GM19099 (cell line): Measurements from ENCODE around the gene SAP30BP.
A peak's percentile ranks its signal among the peaks of the same experiment; 100 is the strongest.

ENCODE experiments used
- POLR2A ChIP-seq: IDR thresholded peaks from 3 replicates; pipeline ENCODE4 v1.6.1; 2011; ENCODE audit warnings: low read depth; ENCODE audit not compliant: insufficient read length; ENCODE audit errors: extremely low read depth

The SAP30BP gene

DNA sequence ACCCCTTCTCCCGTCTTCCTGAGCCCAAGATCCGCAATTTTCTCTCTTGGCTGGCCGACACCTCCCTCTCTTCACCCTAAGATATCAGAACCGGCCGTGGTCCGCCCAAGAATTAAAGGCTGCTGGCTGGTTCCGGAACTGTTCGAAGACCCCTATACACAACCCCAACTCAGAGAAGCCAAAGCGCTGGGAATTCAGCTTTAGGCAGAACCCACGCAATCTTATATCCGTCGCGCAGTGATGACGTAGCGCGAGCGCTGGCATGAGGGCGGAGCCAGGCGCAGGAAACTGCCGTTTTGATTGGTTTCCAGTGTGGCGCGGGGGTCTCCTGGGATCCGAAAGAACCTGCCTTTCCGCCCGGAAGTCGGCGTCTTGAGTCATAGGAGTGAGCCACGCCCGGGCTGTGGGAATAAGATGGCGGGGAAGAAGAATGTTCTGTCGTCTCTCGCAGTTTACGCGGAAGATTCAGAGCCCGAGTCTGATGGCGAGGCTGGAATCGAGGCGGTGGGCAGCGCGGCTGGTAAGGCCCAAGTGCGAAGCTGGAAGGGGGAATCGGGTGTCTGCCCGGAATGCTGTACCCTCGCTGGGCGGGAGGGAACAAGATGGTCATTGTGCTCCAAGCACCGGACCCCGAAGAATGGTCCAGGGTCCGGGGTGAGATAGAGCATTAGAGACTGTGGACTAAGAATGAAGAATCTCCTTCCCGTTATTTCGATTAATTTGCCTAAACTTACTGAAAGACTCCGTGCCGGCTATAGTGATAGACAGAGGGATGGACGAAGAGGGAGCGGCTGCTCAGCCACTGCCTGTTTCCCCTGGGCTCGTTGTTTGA is at the start of gene SAP30BP, which contains the start of gene RECQL5:
Gene SAP30BP, plus strand, starts transcription at position 380 of the 832 bp plus-strand sequence. Its CDS starts 35 bp downstream, at position 415.
Gene RECQL5, minus strand, starts transcription at position 196 of the 832 bp plus-strand sequence. CDS start 597 bp downstream, outside the sequence.
- peak; percentile 64 for TF ChIP-seq POLR2A

DNA sequence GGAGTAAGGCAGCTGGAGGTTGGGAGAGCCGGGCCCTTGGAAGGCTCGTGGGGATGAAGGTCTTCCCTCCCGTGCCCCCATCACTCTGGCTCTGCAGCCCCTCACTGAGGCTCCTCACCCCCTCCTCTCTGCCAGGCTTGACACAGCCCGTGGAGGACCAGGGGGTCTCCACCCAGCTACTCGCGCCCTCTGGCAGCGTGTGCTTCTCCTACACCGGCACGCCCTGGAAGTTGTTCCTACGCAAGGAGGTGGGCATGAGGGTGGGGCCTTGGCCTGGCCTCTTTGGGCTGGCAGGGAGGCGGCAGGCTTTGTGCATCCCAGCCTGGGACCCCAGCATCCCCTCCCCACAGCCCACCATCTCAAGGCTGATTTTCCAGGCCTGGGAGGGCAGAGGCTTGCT is 49.5 kb upstream of the SAP30BP start:
- TF ChIP-seq POLR2A: no peak

DNA sequence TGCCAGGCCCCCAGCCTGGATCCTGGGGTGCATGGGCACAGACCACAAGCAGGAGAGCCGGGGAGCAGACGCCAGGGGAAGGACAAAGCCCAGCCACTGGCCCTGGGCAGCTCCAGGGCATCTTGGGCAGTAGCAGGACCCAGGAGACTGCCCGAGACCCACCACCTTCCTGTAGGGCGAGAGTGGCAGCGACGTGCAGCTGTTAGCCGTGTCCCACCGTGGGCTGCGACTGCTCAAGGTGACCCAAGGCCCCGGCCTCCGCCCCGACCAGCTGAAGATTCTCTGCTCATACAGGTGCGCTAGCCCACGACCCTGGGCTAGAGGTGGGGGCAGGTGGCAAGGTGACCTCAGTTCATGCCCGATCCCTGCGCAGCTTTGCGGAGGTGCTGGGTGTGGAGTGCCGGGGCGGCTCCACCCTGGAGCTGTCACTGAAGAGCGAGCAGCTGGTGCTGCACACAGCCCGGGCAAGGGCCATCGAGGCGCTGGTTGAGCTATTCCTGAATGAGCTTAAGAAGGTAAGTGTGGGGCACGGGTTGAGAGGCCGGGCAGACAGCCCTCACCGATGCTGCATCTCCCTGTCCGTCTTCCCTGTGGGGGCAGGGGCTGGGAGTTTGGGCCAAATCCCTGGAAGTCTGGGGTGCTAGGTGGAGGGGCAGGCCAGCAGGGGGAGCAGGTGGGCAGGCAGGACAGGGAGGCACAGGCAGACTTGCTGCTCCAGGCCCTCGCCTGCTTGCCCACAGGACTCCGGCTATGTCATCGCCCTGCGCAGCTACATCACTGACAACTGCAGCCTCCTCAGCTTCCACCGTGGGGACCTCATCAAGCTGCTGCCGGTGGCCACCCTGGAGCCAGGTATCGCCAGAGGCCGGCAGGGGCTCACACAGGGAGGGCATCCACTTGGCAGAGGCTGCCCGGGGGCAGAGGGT is 47.4 kb upstream of the SAP30BP start:
- TF ChIP-seq POLR2A: no peak

DNA sequence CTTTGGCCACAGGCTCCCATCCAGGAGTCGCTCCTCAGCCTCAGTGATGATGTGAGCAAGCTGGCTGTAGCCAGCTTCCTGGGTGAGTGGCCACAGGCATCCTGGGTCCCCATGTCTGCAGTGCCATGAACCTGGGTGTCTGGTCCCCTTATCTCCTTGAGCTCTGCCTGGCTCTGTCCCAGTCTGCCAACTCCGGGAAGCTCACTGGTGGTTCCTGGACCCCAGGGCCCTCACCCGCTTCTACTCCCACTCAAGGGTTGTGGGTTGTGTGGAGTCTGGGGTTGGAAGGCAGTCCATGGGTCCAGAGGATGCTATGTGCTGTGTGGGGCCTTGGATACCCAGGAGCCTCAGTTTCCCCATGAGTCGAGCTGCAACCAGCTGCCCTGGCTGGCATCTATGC is 45.6 kb upstream of the SAP30BP start:
- no peak for TF ChIP-seq POLR2A

DNA sequence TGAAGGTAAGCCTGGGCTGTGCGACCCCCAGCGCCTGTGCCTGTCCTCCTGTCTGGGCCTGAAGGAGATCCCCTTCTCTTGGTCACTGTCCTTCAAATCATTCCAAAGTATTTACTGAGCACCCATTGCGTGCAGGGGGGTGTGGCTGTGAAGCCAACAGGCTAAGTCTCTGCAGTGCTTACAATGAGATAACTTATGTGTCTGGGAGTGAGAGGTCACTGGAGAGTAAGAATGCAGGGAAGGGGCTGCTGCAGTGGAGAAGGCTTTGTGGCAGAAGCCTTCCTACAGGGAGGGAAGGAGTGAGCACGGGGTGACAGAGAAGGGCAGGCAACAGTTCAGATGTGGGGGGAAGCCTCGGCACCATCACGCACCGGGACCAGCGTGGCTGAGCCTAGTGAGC is 45.1 kb upstream of the SAP30BP start:
- no peak for TF ChIP-seq POLR2A

DNA sequence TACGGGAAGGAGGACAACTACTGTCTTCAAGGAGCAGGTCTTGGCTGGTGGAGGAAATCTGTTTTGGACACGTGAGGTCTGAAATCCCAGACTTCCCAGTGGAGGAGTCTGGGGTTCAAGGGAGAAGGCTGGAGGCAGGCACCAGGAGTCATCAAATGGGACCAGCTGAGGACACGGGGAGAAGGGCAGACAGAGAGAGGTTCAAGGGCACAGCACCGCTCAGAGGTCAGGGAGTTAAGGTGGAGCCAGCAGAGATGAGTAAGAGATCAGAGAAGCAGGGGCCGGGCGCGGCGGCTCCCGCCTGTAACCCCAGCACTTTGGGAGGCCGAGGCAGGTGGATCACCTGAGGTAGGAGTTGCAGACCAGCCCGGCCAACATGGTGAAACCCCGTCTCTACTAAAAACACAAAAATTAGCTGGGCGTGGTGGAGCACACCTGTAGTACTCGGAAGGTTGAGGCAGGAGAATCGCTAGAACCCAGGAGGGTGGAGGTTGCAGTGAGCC is 44.3 kb upstream of the SAP30BP start:
- TF ChIP-seq POLR2A: no peak

DNA sequence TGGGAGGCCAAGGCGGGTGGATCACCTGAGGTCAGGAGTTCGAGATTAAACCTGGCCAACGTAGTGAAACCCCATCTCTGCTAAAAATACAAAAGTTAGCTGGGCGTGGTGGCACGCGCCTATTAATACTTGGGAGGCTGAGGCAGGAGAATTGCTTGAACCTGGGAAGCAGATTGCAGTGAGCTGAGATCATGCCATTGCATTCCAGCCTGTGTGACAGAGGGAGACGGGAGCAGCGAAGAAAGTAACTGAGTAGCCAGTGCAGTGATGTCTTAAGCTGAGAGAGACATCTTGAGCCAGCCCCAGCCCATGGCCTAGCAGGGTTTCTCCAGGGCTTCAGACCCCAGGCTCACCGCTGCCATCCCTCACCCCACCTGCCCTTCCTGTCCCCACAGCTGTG is 43.8 kb upstream of the SAP30BP start:
- TF ChIP-seq POLR2A: no peak

DNA sequence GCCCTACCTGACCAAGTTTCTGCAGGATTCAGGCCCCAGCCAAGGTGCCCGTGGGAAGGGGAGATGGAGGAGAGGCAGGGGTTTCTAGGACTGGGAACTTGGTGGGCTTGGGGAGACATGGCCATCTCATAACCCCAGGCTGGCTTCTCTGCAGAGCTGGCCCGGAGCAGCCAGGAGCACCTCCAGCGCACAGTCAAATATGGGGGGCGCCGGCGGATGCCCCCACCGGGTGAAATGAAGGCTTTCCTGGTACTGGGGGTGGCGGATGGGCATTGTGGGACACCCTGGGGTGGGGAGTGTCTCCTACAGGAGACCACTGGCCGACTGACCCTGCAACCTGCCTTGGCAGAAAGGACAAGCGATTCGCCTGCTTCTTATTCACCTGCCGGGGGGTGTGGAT is 43.1 kb upstream of the SAP30BP start:
- no peak for TF ChIP-seq POLR2A

DNA sequence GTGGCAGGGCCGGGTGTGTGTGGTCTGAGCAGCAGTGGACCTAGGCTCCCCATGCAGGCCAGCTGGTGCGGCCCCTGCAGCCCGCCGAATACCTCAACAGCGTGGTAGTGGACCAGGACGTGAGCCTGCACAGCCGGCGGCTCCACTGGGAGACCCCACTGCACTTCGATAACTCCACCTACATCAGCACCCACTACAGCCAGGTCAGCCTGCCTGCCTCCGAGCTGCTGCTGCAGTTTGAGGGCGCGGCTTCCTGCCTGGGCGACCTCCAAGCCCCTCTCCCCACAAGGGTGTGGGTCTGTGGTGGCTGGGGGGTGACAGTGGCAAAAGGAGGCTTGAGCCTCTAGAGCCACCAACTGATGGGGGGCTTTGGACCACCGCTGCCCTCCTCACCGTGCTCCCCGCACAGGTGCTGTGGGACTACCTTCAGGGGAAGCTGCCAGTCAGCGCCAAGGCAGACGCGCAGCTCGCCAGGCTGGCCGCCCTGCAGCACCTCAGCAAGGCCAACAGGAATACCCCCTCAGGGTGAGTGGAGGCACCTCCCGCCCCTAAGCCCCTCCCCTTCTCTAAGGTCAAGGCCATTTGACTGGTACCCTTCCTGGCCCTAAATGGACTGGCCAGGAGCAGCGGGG is 42.3 kb upstream of the SAP30BP start:
- TF ChIP-seq POLR2A: no peak

DNA sequence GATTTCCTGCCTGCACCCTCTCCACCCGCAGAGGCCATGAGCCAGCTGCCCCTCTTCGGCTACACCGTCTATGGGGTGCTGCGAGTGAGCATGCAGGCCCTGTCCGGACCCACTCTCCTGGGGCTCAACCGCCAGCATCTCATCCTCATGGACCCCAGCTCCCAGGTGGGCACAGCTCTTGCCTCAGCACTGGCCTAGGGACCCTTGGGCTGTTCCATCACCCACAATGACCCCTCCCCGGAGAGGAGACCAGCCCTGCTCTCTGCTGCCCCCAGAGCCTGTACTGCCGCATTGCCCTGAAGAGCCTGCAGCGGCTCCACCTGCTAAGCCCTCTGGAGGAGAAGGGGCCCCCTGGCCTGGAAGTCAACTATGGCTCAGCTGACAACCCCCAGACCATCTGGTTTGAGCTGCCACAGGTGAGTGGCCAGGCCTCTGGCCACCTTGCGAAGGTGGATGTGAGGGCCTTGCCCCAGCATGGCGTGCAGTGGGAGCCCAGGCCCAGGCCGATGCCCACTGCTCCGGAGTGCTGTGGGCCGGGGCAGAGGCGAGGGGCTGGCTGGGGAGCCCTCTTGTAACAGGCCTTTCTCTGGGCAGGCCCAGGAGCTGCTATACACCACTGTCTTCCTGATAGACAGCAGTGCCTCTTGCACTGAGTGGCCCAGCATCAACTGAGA is 41.2 kb upstream of the SAP30BP start:
- no peak for TF ChIP-seq POLR2A

DNA sequence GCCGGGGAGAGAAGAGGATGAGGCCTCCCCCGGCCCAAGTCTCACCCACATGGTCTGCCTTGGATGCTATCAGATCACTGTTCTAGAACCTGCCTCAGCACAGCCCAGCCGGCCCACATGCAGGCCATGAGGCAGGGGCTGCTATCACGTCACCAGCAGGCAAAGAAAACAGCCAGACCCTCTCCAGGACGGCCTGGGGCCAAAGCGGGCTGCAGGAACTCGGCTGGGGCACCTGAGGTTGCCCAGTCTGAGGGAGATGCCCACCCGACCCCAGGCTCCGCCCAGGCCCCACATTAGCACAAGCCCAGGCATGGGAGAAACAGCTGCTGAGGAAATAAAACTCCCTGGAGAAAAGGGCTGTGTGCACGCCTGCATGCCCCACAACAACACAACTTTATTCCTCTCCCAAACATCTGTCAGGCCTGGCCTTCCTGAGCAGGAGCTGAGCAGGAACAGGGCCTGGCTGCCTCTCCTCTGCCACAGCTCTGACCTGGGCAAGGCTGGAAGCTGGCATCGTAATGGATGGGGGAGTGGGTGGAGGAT is 40.6 kb upstream of the SAP30BP start:
- no peak for TF ChIP-seq POLR2A

DNA sequence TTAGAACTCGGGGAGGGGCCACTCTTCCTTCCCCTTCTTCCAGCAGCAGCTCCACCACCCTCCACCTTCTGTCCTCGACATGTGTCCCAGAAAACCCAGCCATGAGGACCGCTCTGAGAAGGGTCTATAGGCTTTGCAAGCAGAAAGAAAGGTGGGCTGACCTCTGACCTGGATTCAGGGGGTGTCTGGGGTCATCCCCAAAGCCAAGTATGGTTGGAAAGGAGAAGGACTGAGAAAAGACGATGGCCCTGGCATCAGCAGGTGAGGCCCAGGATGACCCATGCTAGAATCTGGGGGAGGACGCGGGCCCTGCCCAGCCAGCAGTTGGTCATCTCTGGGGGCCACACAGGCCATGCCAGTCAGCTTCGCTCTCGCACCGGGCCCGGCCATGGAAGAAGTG is 40.0 kb upstream of the SAP30BP start:
- TF ChIP-seq POLR2A: no peak

DNA sequence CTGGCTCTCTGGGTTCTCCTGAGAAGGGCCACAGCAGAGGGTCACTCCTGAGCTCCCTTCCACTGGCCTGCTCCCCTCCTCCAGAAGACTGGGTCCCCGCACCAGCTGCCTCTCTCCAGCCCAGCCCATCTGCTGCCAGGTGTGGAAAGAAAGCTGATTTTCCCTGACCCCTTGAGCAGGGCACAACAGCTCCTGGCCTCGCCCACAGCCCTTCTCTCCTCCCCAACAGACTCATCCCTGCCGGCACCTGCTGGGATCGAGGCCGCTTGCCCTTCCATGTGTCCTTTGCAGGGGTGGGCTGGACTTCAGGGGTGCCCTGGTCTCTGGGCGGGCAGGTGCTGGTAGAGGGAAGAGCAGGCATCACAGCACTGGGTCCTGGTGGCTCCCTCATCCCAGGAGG is 38.7 kb upstream of the SAP30BP start:
- TF ChIP-seq POLR2A: no peak

DNA sequence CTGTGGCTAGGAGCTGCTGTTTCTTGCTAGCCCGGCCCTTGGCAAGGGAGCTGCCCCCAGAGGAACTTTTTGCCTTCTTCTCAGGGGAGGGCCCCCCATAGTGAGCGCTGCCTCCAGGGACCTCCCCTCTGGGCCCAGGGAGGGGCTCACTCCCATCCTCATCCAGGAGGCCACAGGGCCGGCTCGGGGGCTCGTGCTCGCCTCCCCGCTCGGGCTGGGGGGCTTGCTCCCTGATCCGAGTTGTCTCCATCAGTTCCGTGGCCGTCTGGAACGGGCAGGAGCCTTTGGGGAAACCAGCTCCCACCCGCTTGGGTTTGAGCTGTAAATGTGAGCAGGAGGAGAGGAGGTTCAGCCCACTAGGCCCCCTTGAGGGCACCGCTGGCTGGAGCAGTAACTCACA is 38.0 kb upstream of the SAP30BP start:
- TF ChIP-seq POLR2A: no peak
